Measurements from ENCODE around the gene C1orf174. TPM values are rescaled to one million over a fixed set of nuclear protein-coding genes. Genes with fewer than 3 reads are reported as not detected.

C1orf174 gene
- total RNA-seq (23.1 TPM), polyA plus RNA-seq (19.3 TPM)
- long read RNA-seq, donor 1, partial matches to known transcripts: 6 of 8 reads
- long read RNA-seq, donor 1, other reads (novel, unspliced or antisense): 0 of 8 reads
- long read RNA-seq, donor 2, transcript C1orf174-201 (4 exons, 1,666 nt): major isoform, 18 of 18 reads
- long read RNA-seq, donor 2, partial matches to known transcripts: 0 of 18 reads
- long read RNA-seq, donor 2, other reads (novel, unspliced or antisense): 0 of 18 reads
- long read RNA-seq, donor 3, transcript C1orf174-201 (4 exons, 1,666 nt): major isoform, 6 of 6 reads
- long read RNA-seq, donor 3, partial matches to known transcripts: 0 of 6 reads
- long read RNA-seq, donor 3, other reads (novel, unspliced or antisense): 0 of 6 reads
- long read RNA-seq, donor 4, transcript C1orf174-201 (4 exons, 1,666 nt): major isoform, 6 of 32 reads
- long read RNA-seq, donor 4, partial matches to known transcripts: 26 of 32 reads
- long read RNA-seq, donor 4, other reads (novel, unspliced or antisense): 0 of 32 reads
- long read RNA-seq, donor 5, transcript C1orf174-201 (4 exons, 1,666 nt): major isoform, 19 of 25 reads
- long read RNA-seq, donor 5, partial matches to known transcripts: 5 of 25 reads
- long read RNA-seq, donor 5, other reads (novel, unspliced or antisense): 0 of 25 reads
- long read RNA-seq, donor 6, transcript C1orf174-201 (4 exons, 1,666 nt): major isoform, 7 of 7 reads
- long read RNA-seq, donor 6, partial matches to known transcripts: 0 of 7 reads
- long read RNA-seq, donor 6, other reads (novel, unspliced or antisense): 0 of 7 reads
- long read RNA-seq, donor 7, transcript C1orf174-201 (4 exons, 1,666 nt): major isoform, 12 of 35 reads
- long read RNA-seq, donor 7, partial matches to known transcripts: 23 of 35 reads
- long read RNA-seq, donor 7, other reads (novel, unspliced or antisense): 0 of 35 reads
- long read RNA-seq, donor 8, transcript C1orf174-201 (4 exons, 1,666 nt): major isoform, 5 of 5 reads
- long read RNA-seq, donor 8, partial matches to known transcripts: 0 of 5 reads
- long read RNA-seq, donor 8, other reads (novel, unspliced or antisense): 0 of 5 reads
- long read RNA-seq, donor 9, transcript C1orf174-201 (4 exons, 1,666 nt): major isoform, 7 of 7 reads
- long read RNA-seq, donor 9, partial matches to known transcripts: 0 of 7 reads
- long read RNA-seq, donor 9, other reads (novel, unspliced or antisense): 0 of 7 reads
- long read RNA-seq, donor 10, transcript C1orf174-201 (4 exons, 1,666 nt): major isoform, 10 of 10 reads
- long read RNA-seq, donor 10, partial matches to known transcripts: 0 of 10 reads
- long read RNA-seq, donor 10, other reads (novel, unspliced or antisense): 0 of 10 reads

- Histone ChIP-seq H3K4me3 (ENCODE audit: low read length in 2 of 2) (peak within 1 kb of the TSS; percentile 80 to 83), H3K9me3 (ENCODE audit: control insufficient read depth in 2 of 2, insufficient read depth in 1 of 2, low read length in 1 of 2) (peaks cover 3 to 10% of the 10 kb centered on the region in 2 donors), H3K27me3 (ENCODE audit: control insufficient read depth in 2 of 2, insufficient read depth in 1 of 2, low read length in 1 of 2) (no peaks in the 10 kb centered on the region), H3K36me3 (ENCODE audit: control insufficient read depth in 2 of 2, insufficient read depth in 2 of 2, low read length in 1 of 2) (peaks cover 0 to 6% of the 10 kb centered on the region in 2 donors), H3K27ac (ENCODE audit: low read depth in 1 of 2, low read length in 1 of 2) (peak within 1 kb of the TSS; percentile 98 to 99), H3K4me1 (ENCODE audit: control insufficient read depth in 2 of 2, insufficient read depth in 2 of 2, low read length in 2 of 2) (peaks cover 40 to 43% of the 10 kb centered on the region in 2 donors)
- WGBS: under 1% methylated on average over 57 of the region's 58 CpGs
- peak; percentile 91 to 100 (median 98) for DNase-seq (ENCODE audit: low read depth in 6 of 9, low spot score in 9 of 9)
Measured at GRCh38 chr1:3900150-3900968, at the start of gene C1orf174. TSS of gene C1orf174 (minus strand) at chr1:3900272. CDS start at chr1:3900186, 86 bp downstream.

GRCh38 chr1:3948344-3948743 lies 48.3 kb upstream of the C1orf174 start:
- Histone ChIP-seq H3K27ac (ENCODE audit: low read depth in 1 of 2, low read length in 1 of 2) (no peak overlapping the region), H3K4me1 (ENCODE audit: control insufficient read depth in 2 of 2, insufficient read depth in 2 of 2, low read length in 2 of 2) (no peaks in the 10 kb centered on the region), H3K9me3 (ENCODE audit: control insufficient read depth in 2 of 2, insufficient read depth in 1 of 2, low read length in 1 of 2) (no peaks in the 10 kb centered on the region), H3K27me3 (ENCODE audit: control insufficient read depth in 2 of 2, insufficient read depth in 1 of 2, low read length in 1 of 2) (no peaks in the 10 kb centered on the region), H3K36me3 (ENCODE audit: control insufficient read depth in 2 of 2, insufficient read depth in 2 of 2, low read length in 1 of 2) (no peaks in the 10 kb centered on the region), H3K4me3 (ENCODE audit: low read length in 2 of 2) (no peak overlapping the region)
- 90% methylated on average over 9 of the region's 9 CpGs for WGBS
- DNase-seq (ENCODE audit: low read depth in 6 of 9, low spot score in 9 of 9): no peak

- 92% methylated on average over 22 of the region's 22 CpGs for WGBS
- Histone ChIP-seq H3K36me3 (ENCODE audit: control insufficient read depth in 2 of 2, insufficient read depth in 2 of 2, low read length in 1 of 2) (no peaks in the 10 kb centered on the region), H3K9me3 (ENCODE audit: control insufficient read depth in 2 of 2, insufficient read depth in 1 of 2, low read length in 1 of 2) (no peaks in the 10 kb centered on the region), H3K27ac (ENCODE audit: low read depth in 1 of 2, low read length in 1 of 2) (no peak overlapping the region), H3K27me3 (ENCODE audit: control insufficient read depth in 2 of 2, insufficient read depth in 1 of 2, low read length in 1 of 2) (no peaks in the 10 kb centered on the region), H3K4me1 (ENCODE audit: control insufficient read depth in 2 of 2, insufficient read depth in 2 of 2, low read length in 2 of 2) (no peaks in the 10 kb centered on the region), H3K4me3 (ENCODE audit: low read length in 2 of 2) (no peak overlapping the region)
- DNase-seq (ENCODE audit: low read depth in 6 of 9, low spot score in 9 of 9): no peak
Measured at GRCh38 chr1:3945916-3946840, 46.1 kb upstream of the C1orf174 start.

GRCh38 chr1:3945222-3945621 lies 45.1 kb upstream of the C1orf174 start:
- 85% methylated on average over 12 of the region's 12 CpGs for WGBS
- Histone ChIP-seq H3K27me3 (ENCODE audit: control insufficient read depth in 2 of 2, insufficient read depth in 1 of 2, low read length in 1 of 2) (no peaks in the 10 kb centered on the region), H3K27ac (ENCODE audit: low read depth in 1 of 2, low read length in 1 of 2) (no peak overlapping the region), H3K4me3 (ENCODE audit: low read length in 2 of 2) (no peak overlapping the region), H3K4me1 (ENCODE audit: control insufficient read depth in 2 of 2, insufficient read depth in 2 of 2, low read length in 2 of 2) (no peaks in the 10 kb centered on the region), H3K9me3 (ENCODE audit: control insufficient read depth in 2 of 2, insufficient read depth in 1 of 2, low read length in 1 of 2) (no peaks in the 10 kb centered on the region), H3K36me3 (ENCODE audit: control insufficient read depth in 2 of 2, insufficient read depth in 2 of 2, low read length in 1 of 2) (no peaks in the 10 kb centered on the region)
- DNase-seq (ENCODE audit: low read depth in 6 of 9, low spot score in 9 of 9): no peak

- H3K27ac ChIP-seq (ENCODE audit: low read depth in 1 of 2, low read length in 1 of 2): no peak overlapping the region
- no peaks in the 10 kb centered on the region for H3K9me3 ChIP-seq (ENCODE audit: control insufficient read depth in 2 of 2, insufficient read depth in 1 of 2, low read length in 1 of 2)
- no peaks in the 10 kb centered on the region for H3K36me3 ChIP-seq (ENCODE audit: control insufficient read depth in 2 of 2, insufficient read depth in 2 of 2, low read length in 1 of 2)
- no peak for DNase-seq (ENCODE audit: low read depth in 6 of 9, low spot score in 9 of 9)
- H3K27me3 ChIP-seq (ENCODE audit: control insufficient read depth in 2 of 2, insufficient read depth in 1 of 2, low read length in 1 of 2): no peaks in the 10 kb centered on the region
- 75% methylated on average over 13 of the region's 13 CpGs for WGBS
- no peak overlapping the region for H3K4me3 ChIP-seq (ENCODE audit: low read length in 2 of 2)
- no peaks in the 10 kb centered on the region for H3K4me1 ChIP-seq (ENCODE audit: control insufficient read depth in 2 of 2, insufficient read depth in 2 of 2, low read length in 2 of 2)
Measured at GRCh38 chr1:3944578-3945125, 44.6 kb upstream of the C1orf174 start.

- no peaks in the 10 kb centered on the region for H3K9me3 ChIP-seq (ENCODE audit: control insufficient read depth in 2 of 2, insufficient read depth in 1 of 2, low read length in 1 of 2)
- H3K27ac ChIP-seq (ENCODE audit: low read depth in 1 of 2, low read length in 1 of 2): no peak overlapping the region
- no peaks in the 10 kb centered on the region for H3K27me3 ChIP-seq (ENCODE audit: control insufficient read depth in 2 of 2, insufficient read depth in 1 of 2, low read length in 1 of 2)
- no peak for DNase-seq (ENCODE audit: low read depth in 6 of 9, low spot score in 9 of 9)
- no peaks in the 10 kb centered on the region for H3K4me1 ChIP-seq (ENCODE audit: control insufficient read depth in 2 of 2, insufficient read depth in 2 of 2, low read length in 2 of 2)
- no peaks in the 10 kb centered on the region for H3K36me3 ChIP-seq (ENCODE audit: control insufficient read depth in 2 of 2, insufficient read depth in 2 of 2, low read length in 1 of 2)
- 85% methylated on average over 29 of the region's 29 CpGs for WGBS
- H3K4me3 ChIP-seq (ENCODE audit: low read length in 2 of 2): no peak overlapping the region
Measured at GRCh38 chr1:3943806-3944577, 43.9 kb upstream of the C1orf174 start.

- no peak for DNase-seq (ENCODE audit: low read depth in 6 of 9, low spot score in 9 of 9)
- H3K9me3 ChIP-seq (ENCODE audit: control insufficient read depth in 2 of 2, insufficient read depth in 1 of 2, low read length in 1 of 2): no peaks in the 10 kb centered on the region
- H3K4me1 ChIP-seq (ENCODE audit: control insufficient read depth in 2 of 2, insufficient read depth in 2 of 2, low read length in 2 of 2): no peaks in the 10 kb centered on the region
- H3K36me3 ChIP-seq (ENCODE audit: control insufficient read depth in 2 of 2, insufficient read depth in 2 of 2, low read length in 1 of 2): no peaks in the 10 kb centered on the region
- whole genome bisulfite sequencing: 92% methylated on average over 11 of the region's 11 CpGs
- no peaks in the 10 kb centered on the region for H3K27me3 ChIP-seq (ENCODE audit: control insufficient read depth in 2 of 2, insufficient read depth in 1 of 2, low read length in 1 of 2)
- no peak overlapping the region for H3K27ac ChIP-seq (ENCODE audit: low read depth in 1 of 2, low read length in 1 of 2)
- no peak overlapping the region for H3K4me3 ChIP-seq (ENCODE audit: low read length in 2 of 2)
Measured at GRCh38 chr1:3943123-3943431, 43.0 kb upstream of the C1orf174 start.

Measured in thymus (tissue), 14 donors.